A549 (cell line): ENCODE results near the gene SCYGR8. TPM values are rescaled to one million over a fixed set of nuclear protein-coding genes. Genes with fewer than 3 reads are reported as not detected.

ENCODE experiments used
- ATAC-seq, 2 experiments: fragments of 200-7000 bp in 1 of 2; fragments of >200 bp in 1 of 2; cut with Nextera tagmentation in 1 of 2; cut with Tn5 transposase in 1 of 2; 3 replicates each; pipeline versions ENCODE4 v1.8.0 to v1.9.1; 2018 to 2020; ENCODE audit warnings: mild to moderate bottlenecking in 1 of 2, moderate library complexity in 1 of 2
- CTCF ChIA-PET: fragments of 300-600 bp; sonication (Branson Sonifier 250); formaldehyde crosslinking; extraction: SDS; loops from one replicate; lab custom pipeline; 2021; ENCODE audit warnings: antibody characterized with exemption, inconsistent platforms; lab: Yijun Ruan, JAX
- POLR2A ChIA-PET: fragments of 350-600 bp; formaldehyde crosslinking; extraction: SDS; loops from one replicate; lab custom pipeline; 2021; ENCODE audit warnings: antibody characterized with exemption, inconsistent platforms; lab: Yijun Ruan, JAX
- DNase-seq, 2 experiments: peaks; one replicate each; pipeline versions ENCODE4 v3.0.0 to v3.0.0-alpha.2; 2011 to 2016; ENCODE audit warnings: low read depth in 1 of 2, low spot score in 1 of 2
- FAIRE-seq: peaks from 2 replicates; lab custom pipeline; 2011; peaks lifted over from hg19 to GRCh38; lab: Jason Lieb, UNC
- H3K27ac ChIP-seq, 2 experiments: fragments of >200 bp; sonication (Bioruptor Twin); formaldehyde crosslinking; 3 replicates each; pipeline ENCODE4 v1.5.1; 2016 to 2017
- H3K4me1 ChIP-seq: fragments of >200 bp; sonication (Bioruptor Twin); formaldehyde crosslinking; 3 replicates; pipeline ENCODE4 v1.6.1; 2016
- H3K4me2 ChIP-seq: fragments of >200 bp; sonication (Bioruptor Twin); formaldehyde crosslinking; 3 replicates; pipeline ENCODE4 v1.6.1; 2016
- H3K4me3 ChIP-seq: fragments of >200 bp; sonication (Bioruptor Twin); formaldehyde crosslinking; 3 replicates; pipeline ENCODE4 v1.5.1; 2016
- H3K9me3 ChIP-seq: fragments of >200 bp; sonication (Bioruptor Twin); formaldehyde crosslinking; 3 replicates; pipeline ENCODE4 v1.6.1; 2016
- ATOH8 ChIP-seq: fragments of 250-450 bp; sonication (Bioruptor Pico); IDR thresholded peaks from 2 replicates; pipeline ENCODE4 v1.5.0; 2020; ENCODE audit warnings: low read depth, mild to moderate bottlenecking, moderate library complexity
- BCL3 ChIP-seq: fragments of >200 bp; sonication (Bioruptor Twin); formaldehyde crosslinking; IDR thresholded peaks from 3 replicates; pipeline ENCODE4 v1.6.1; 2016
- CEBPB ChIP-seq, 2 experiments: fragments of >200 bp in 1 of 2; sonication (Bioruptor Twin) in 1 of 2; formaldehyde crosslinking in 1 of 2; IDR thresholded peaks; 2 replicates each; pipeline ENCODE4 v1.6.1; 2012 to 2016
- CTCF ChIP-seq: fragments of >200 bp; sonication (Bioruptor Twin); formaldehyde crosslinking; IDR thresholded peaks from 3 replicates; pipeline ENCODE4 v1.5.1; 2016
- EHF ChIP-seq: fragments of 250-450 bp; sonication (Bioruptor Pico); IDR thresholded peaks from 2 replicates; pipeline ENCODE4 v1.5.0; 2020; ENCODE audit warnings: mild to moderate bottlenecking
- EP300 ChIP-seq, 2 experiments: fragments of >200 bp; sonication (Bioruptor Twin); formaldehyde crosslinking; IDR thresholded peaks; 2 replicates in 1 of 2; 3 replicates in 1 of 2; pipeline ENCODE4 v1.6.1; 2016 to 2017
- ESRRA ChIP-seq: fragments of 150-350 bp; IDR thresholded peaks from 2 replicates; pipeline ENCODE4 v1.6.1; 2014; ENCODE audit warnings: mild to moderate bottlenecking, low read length, borderline replicate concordance
- HOXB5 ChIP-seq: fragments of 250-450 bp; sonication (Bioruptor Pico); IDR thresholded peaks from 2 replicates; pipeline ENCODE4 v1.5.0; 2020; ENCODE audit warnings: mild to moderate bottlenecking, moderate library complexity
- MYC ChIP-seq: IDR thresholded peaks from 2 replicates; pipeline ENCODE4 v1.6.1; 2012; ENCODE audit warnings: mild to moderate bottlenecking, inconsistent platforms, low read length, improper control_type of control experiment, borderline replicate concordance
- PHF8 ChIP-seq: fragments of 200-600 bp; sonication (generic); IDR thresholded peaks from 2 replicates; pipeline ENCODE4 v1.6.1; 2016; ENCODE audit warnings: low read depth, mild to moderate bottlenecking, antibody characterized with exemption, moderate library complexity, borderline replicate concordance
- POLR2AphosphoS2 ChIP-seq: conservative IDR thresholded peaks from 2 replicates; pipeline ENCODE4 v1.6.1; 2012; ENCODE audit warnings: low read length, improper control_type of control experiment, inconsistent platforms
- RAD21 ChIP-seq, 2 experiments: fragments of >200 bp in 1 of 2; sonication (Bioruptor Twin) in 1 of 2; formaldehyde crosslinking in 1 of 2; IDR thresholded peaks in 1 of 2; conservative IDR thresholded peaks in 1 of 2; 2 replicates in 1 of 2; 3 replicates in 1 of 2; pipeline ENCODE4 v1.6.1; 2012 to 2018; ENCODE audit warnings: inconsistent platforms in 1 of 2
- RNF2 ChIP-seq: fragments of 200-600 bp; sonication (generic); IDR thresholded peaks from 2 replicates; pipeline ENCODE4 v1.6.1; 2016; ENCODE audit warnings: low read depth, mild to moderate bottlenecking, antibody characterized with exemption, moderate library complexity, borderline replicate concordance
- SMC3 ChIP-seq: fragments of >200 bp; sonication (Bioruptor Twin); formaldehyde crosslinking; IDR thresholded peaks from 3 replicates; pipeline ENCODE4 v1.6.1; 2018; ENCODE audit warnings: inconsistent platforms
- TFCP2L1 ChIP-seq: fragments of 250-450 bp; sonication (Bioruptor Pico); IDR thresholded peaks from 2 replicates; pipeline ENCODE4 v1.5.0; 2021; ENCODE audit warnings: mild to moderate bottlenecking
- ZNF302 ChIP-seq: fragments of 250-450 bp; sonication (Bioruptor Pico); IDR thresholded peaks from 2 replicates; pipeline ENCODE4 v1.9.0; 2021; ENCODE audit warnings: inconsistent platforms, mild to moderate bottlenecking, moderate library complexity
- WGBS: methylation state at CpG from one replicate; pipeline ENCODE4 v1.1.6; 2017; ENCODE audit errors: missing lambda C conversion rate; 5-methylcytosine and 5-hydroxymethylcytosine counted together
- polyA plus RNA-seq, 4 experiments: library from polyadenylated mRNA; depleted of rRNA in 3 of 4; stranded (reverse); fragments of >200 nt; fragmentation: RNase III in 1 of 4; extraction: RNeasy Plus Mini Kit Qiagen cat#74134 plus additional on column Dnase treatment in 1 of 4; gene quantifications; 2 replicates in 3 of 4; 3 replicates in 1 of 4; pipeline ENCODE4 v1.2.3, GENCODE V29; 2011 to 2017

SCYGR8 gene
- polyA plus RNA-seq, 2 of the 4 experiments (the other 2 are of a cell fraction), result not detected

- ChIA-PET POLR2A (no interaction called here), CTCF (interaction anchor here (0.8 to 3.5 kb wide), 3 partner anchors 11 to 367 kb away, joined by 3 to 16 read pairs (median 3); no protein-coding TSS in a partner anchor)
- no peak overlapping the region for H3K4me3 ChIP-seq
- H3K4me1 ChIP-seq, result peaks cover 10% of the 10 kb centered on the region; the same call in 2 of the 3 replicates
- ATAC-seq (peak in 1 of 2 experiments; percentile 60; a peak in 3 of 6 replicates), DNase-seq (no peak), FAIRE-seq (no peak)
- no peak overlapping the region for H3K4me2 ChIP-seq
- peak overlapping the region; percentile 41 to 67; a peak in 3 of 6 replicates for H3K27ac ChIP-seq
- H3K9me3 ChIP-seq, result no peaks in the 10 kb centered on the region
- no peak for TF ChIP-seq RNF2
- TF ChIP-seq RAD21 (conservative IDR thresholded peaks at IDR 0.05 in 1 of 2, IDR thresholded peaks at IDR 0.05 in 1 of 2), result no peak
- no peak for TF ChIP-seq MYC
- TF ChIP-seq POLR2AphosphoS2, result no peak
- no peak for TF ChIP-seq BCL3
- no peak for TF ChIP-seq ZNF302 (CRISPR knock-in tag)
- no peak for TF ChIP-seq EHF (CRISPR knock-in tag)
- TF ChIP-seq ATOH8 (CRISPR knock-in tag), result no peak
- TF ChIP-seq EP300 (IDR thresholded peaks at IDR 0.05), result no peak
- TF ChIP-seq TFCP2L1, result no peak
- WGBS, result 49% methylated on average over 2 of the region's 2 CpGs
Observed at GRCh38 chr2:227772932-227773331, 27.2 kb downstream of the SCYGR8 start.

- Histone ChIP-seq H3K4me3 (no peak overlapping the region), H3K9me3 (no peaks in the 10 kb centered on the region), H3K4me2 (no peak overlapping the region), H3K27ac (peak overlapping the region in 1 of 2 experiments; percentile 22; a peak in 2 of 6 replicates), H3K4me1 (peaks cover 10% of the 10 kb centered on the region; the same call in 2 of the 3 replicates)
- peak in 1 of 2 experiments; percentile 26 for DNase-seq
- ChIA-PET CTCF (interaction anchor here (0.8 to 3.0 kb wide), 4 partner anchors 8 to 31 kb away, joined by 3 to 13 read pairs (median 3); no protein-coding TSS in a partner anchor), POLR2A (no interaction called here)
- WGBS, result 60% methylated on average over 15 of the region's 15 CpGs
- TF ChIP-seq RAD21 (conservative IDR thresholded peaks at IDR 0.05 in 1 of 2, IDR thresholded peaks at IDR 0.05 in 1 of 2) (peak in 1 of 2 experiments; percentile 37; a peak in 2 of 5 replicates), CEBPB (IDR thresholded peaks at IDR 0.05) (no peak), SMC3 (peak; percentile 18; the same call in 1 of the 3 replicates), ESRRA (no peak), PHF8 (no peak), HOXB5 (CRISPR knock-in tag) (no peak), CTCF (peak; percentile 37; the same call in 2 of the 3 replicates)
- peak in 1 of 2 experiments; percentile 71; a peak in 3 of 6 replicates for ATAC-seq
- FAIRE-seq, result no peak
Observed at GRCh38 chr2:227774011-227774624, 28.4 kb downstream of the SCYGR8 start.
